Gastroesophageal sphincter (tissue), 4 donors: ENCODE results near the gene CFTR. TPM values are rescaled to one million over a fixed set of nuclear protein-coding genes. Genes with fewer than 3 reads are reported as not detected.
A peak's percentile ranks its signal among the peaks of the same experiment; 100 is the strongest.

ENCODE experiments used
- ATAC-seq: fragments of 150-250 bp; one replicate; pipeline ENCODE4 v1.9.1; 2016; ENCODE audit warnings: mild to moderate bottlenecking, moderate library complexity
- H3K27ac ChIP-seq, 4 donors: fragments of 200-600 bp; sonication (generic) in 3 of 4; 1 replicate in 3 of 4; 2 replicates in 1 of 4; pipeline ENCODE4 v1.5.1; 2016 to 2019
- H3K27me3 ChIP-seq: fragments of 200-600 bp; sonication (generic); one replicate; pipeline ENCODE4 v1.5.1; 2019
- H3K36me3 ChIP-seq, 2 donors: fragments of 200-600 bp; sonication (generic); one replicate each; pipeline ENCODE4 v1.5.1; 2019; ENCODE audit warnings: control low read depth in 1 of 2
- H3K4me1 ChIP-seq, 3 donors: fragments of 200-600 bp; sonication (generic); 1 replicate in 2 of 3; 2 replicates in 1 of 3; pipeline ENCODE4 v1.5.1; 2016 to 2019; ENCODE audit warnings: control low read depth in 2 of 3
- H3K4me3 ChIP-seq, 2 donors: fragments of 200-600 bp; sonication (generic); one replicate each; pipeline ENCODE4 v1.5.1; 2019; ENCODE audit warnings: mild to moderate bottlenecking in 1 of 2, moderate library complexity in 1 of 2
- H3K9me3 ChIP-seq, 3 donors: fragments of 200-600 bp; sonication (generic); one replicate each; pipeline ENCODE4 v1.5.1; 2017 to 2019; ENCODE audit warnings: control low read depth in 2 of 3
- CTCF ChIP-seq, 4 experiments: fragments of 200-600 bp in 2 of 4; fragments of 450-650 bp in 2 of 4; sonication (generic) in 1 of 4; IDR thresholded peaks; one replicate each; pipeline ENCODE4 v1.5.1; 2017 to 2019; ENCODE audit warnings: antibody characterized with exemption in 4 of 4, mild to moderate bottlenecking in 2 of 4, moderate library complexity in 2 of 4
- EP300 ChIP-seq: sonication (generic); formaldehyde crosslinking; IDR thresholded peaks from one replicate; pipeline ENCODE4 v1.6.1; 2017; ENCODE audit warnings: antibody characterized with exemption, mild to moderate bottlenecking
- POLR2A ChIP-seq, 2 donors: fragments of 450-650 bp; IDR thresholded peaks; one replicate each; pipeline ENCODE4 v1.6.1; 2017; ENCODE audit warnings: antibody characterized with exemption in 2 of 2, mild to moderate bottlenecking in 2 of 2, moderate library complexity in 1 of 2
- POLR2AphosphoS5 ChIP-seq: sonication (generic); formaldehyde crosslinking; IDR thresholded peaks from one replicate; pipeline ENCODE4 v1.6.1; 2017; ENCODE audit warnings: antibody characterized with exemption
- WGBS, 2 donors: methylation state at CpG; one replicate each; pipeline ENCODE4 v1.1.5; 2018; ENCODE audit warnings: low coverage in 1 of 2; 5-methylcytosine and 5-hydroxymethylcytosine counted together
- total RNA-seq, 4 donors: library from RNA; depleted of rRNA; stranded (reverse); fragments of >200 nt; gene quantifications; one replicate each; pipeline ENCODE4 v1.1.0, GENCODE V29; 2016

The CFTR gene
- total RNA-seq, 4 donors from 2014 or later, result 1.9 TPM; not detected in 3

DNA sequence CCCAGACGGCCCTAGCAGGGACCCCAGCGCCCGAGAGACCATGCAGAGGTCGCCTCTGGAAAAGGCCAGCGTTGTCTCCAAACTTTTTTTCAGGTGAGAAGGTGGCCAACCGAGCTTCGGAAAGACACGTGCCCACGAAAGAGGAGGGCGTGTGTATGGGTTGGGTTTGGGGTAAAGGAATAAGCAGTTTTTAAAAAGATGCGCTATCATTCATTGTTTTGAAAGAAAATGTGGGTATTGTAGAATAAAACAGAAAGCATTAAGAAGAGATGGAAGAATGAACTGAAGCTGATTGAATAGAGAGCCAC, 184 bp downstream of the CFTR start:
- Histone ChIP-seq H3K4me3 (peak overlapping the region in 1 of 2 donors; percentile 46), H3K27me3 (peaks cover 20% of the 10 kb centered on the region), H3K27ac (no peak overlapping the region), H3K4me1 (peaks cover 0 to 10% (median 0%) of the 10 kb centered on the region in 3 donors), H3K9me3 (no peaks in the 10 kb centered on the region), H3K36me3 (no peaks in the 10 kb centered on the region)
- TF ChIP-seq CTCF (IDR thresholded peaks at IDR 0.05) (no peak), POLR2AphosphoS5 (no peak), EP300 (no peak), POLR2A (IDR thresholded peaks at IDR 0.05) (no peak)
- no peak for ATAC-seq
- 19% methylated on average over 6 to 7 of the region's 11 CpGs for WGBS, 2 donors

GRCh38 chr7:117480978-117481377, 1.2 kb downstream of the CFTR start:
- H3K27ac ChIP-seq, result no peak overlapping the region
- H3K27me3 ChIP-seq, result peaks cover 20% of the 10 kb centered on the region
- ATAC-seq, result no peak
- TF ChIP-seq POLR2A (IDR thresholded peaks at IDR 0.05) (no peak), CTCF (IDR thresholded peaks at IDR 0.05) (no peak), POLR2AphosphoS5 (no peak), EP300 (no peak)
- H3K36me3 ChIP-seq, result no peaks in the 10 kb centered on the region
- 45 to 58% methylated on average over 2 of the region's 2 CpGs for WGBS, 2 donors
- H3K4me3 ChIP-seq, result no peak overlapping the region
- H3K4me1 ChIP-seq, result peaks cover 0 to 10% (median 0%) of the 10 kb centered on the region in 3 donors
- no peaks in the 10 kb centered on the region for H3K9me3 ChIP-seq

DNA sequence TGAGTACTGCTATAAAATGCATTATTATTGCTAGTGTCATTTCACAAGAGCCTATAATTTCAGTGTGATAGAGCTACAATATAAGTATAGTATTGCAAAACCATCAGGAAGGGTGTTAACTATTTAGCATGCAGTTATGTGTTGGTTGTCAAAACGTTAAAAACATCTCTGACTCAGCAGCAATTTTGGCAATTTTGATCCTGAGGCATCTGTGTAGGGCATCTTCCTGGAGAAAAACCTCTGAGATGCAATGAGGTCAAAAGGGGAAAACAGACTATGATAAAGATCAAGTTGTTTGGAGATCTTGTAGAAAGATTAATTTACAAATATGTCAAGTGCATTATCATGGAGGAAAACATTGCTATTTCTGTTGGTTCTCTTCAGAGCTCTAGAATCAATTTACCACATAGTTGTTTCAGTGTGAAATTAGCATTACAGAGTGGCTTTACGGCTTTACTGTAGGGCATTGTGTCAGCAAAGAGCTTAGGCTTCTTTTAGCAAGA, 5.3 kb downstream of the CFTR start:
- no peaks in the 10 kb centered on the region for H3K9me3 ChIP-seq
- H3K36me3 ChIP-seq, result no peaks in the 10 kb centered on the region
- no peak overlapping the region for H3K4me3 ChIP-seq
- WGBS, 2 donors, result 53 to 58% methylated on average over 2 of the region's 2 CpGs
- H3K27me3 ChIP-seq, result peaks cover 9% of the 10 kb centered on the region
- no peak for ATAC-seq
- TF ChIP-seq POLR2A (IDR thresholded peaks at IDR 0.05), result no peak
- H3K27ac ChIP-seq, result no peak overlapping the region
- H3K4me1 ChIP-seq, result peaks cover 0 to 2% (median 0%) of the 10 kb centered on the region in 3 donors

DNA sequence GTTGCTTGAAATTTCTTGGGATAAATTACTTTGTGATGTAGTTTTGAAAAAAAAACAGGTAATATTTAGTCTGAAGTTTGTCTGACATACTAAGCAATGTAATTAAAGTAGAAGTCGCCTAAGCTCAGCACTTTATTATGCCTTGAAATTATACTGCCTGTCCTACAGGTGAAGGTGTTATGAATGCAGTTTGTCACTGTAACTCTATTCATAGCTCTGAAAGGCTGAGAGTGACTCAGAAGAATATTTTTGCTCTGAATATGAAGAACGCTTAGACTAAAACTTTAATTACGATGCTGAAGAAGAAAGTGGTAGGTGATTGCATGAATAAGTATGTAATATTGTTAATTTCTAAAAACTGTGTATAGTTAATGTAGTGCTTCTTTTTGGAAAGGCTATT, 9.2 kb downstream of the CFTR start:
- WGBS, 2 donors, result 85 to 100% methylated on average over 3 of the region's 3 CpGs
- no peaks in the 10 kb centered on the region for H3K4me1 ChIP-seq
- H3K4me3 ChIP-seq, result no peak overlapping the region
- peaks cover under 1% of the 10 kb centered on the region for H3K27me3 ChIP-seq
- no peak overlapping the region for H3K27ac ChIP-seq
- TF ChIP-seq EP300 (no peak), CTCF (IDR thresholded peaks at IDR 0.05) (no peak), POLR2A (IDR thresholded peaks at IDR 0.05) (no peak), POLR2AphosphoS5 (no peak)
- no peaks in the 10 kb centered on the region for H3K36me3 ChIP-seq
- ATAC-seq, result no peak
- no peaks in the 10 kb centered on the region for H3K9me3 ChIP-seq

DNA sequence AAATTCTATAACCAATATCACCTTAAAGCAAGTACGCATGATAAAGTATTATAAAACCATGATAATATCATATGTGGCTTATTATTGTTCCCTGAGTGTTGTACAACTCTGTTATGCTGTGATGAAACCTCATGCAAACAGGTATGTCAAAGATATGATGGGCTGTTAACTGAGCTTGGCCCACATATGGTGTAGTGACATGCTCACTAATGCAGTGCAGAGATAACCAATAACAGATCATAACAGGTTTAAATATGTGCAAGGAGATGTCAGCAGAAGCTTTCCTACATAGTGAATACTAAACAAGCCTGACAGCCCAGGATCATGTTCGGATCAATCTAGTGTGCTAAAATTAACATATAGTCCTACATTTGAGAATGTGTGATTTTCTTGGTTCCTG, 9.6 kb downstream of the CFTR start:
- no peaks in the 10 kb centered on the region for H3K4me1 ChIP-seq
- no peak overlapping the region for H3K27ac ChIP-seq
- no peak for ATAC-seq
- no peaks in the 10 kb centered on the region for H3K27me3 ChIP-seq
- H3K9me3 ChIP-seq, result no peaks in the 10 kb centered on the region
- no peak overlapping the region for H3K4me3 ChIP-seq
- WGBS, 2 donors, result 87 to 96% methylated on average over 2 of the region's 2 CpGs
- H3K36me3 ChIP-seq, result no peaks in the 10 kb centered on the region
- TF ChIP-seq POLR2A (IDR thresholded peaks at IDR 0.05), result no peak
- no peak for TF ChIP-seq CTCF (IDR thresholded peaks at IDR 0.05)
- TF ChIP-seq EP300, result no peak
- TF ChIP-seq POLR2AphosphoS5, result no peak
